Measurements from ENCODE around the gene FKBP8.

The FKBP8 gene

GRCh38 chr19:18521692-18522123 is 21.7 kb downstream of the FKBP8 start, which contains the start of gene ELL:
TSS of gene ELL (minus strand) at chr19:18522070. CDS start at chr19:18522055, 15 bp downstream.
- no peak for DNase-seq (ENCODE audit: low spot score)

- peak; percentile 69 for DNase-seq (ENCODE audit: low spot score)
These were observed 22.3 kb downstream of the FKBP8 start for GRCh38 chr19:18520848-18521691.

GRCh38 chr19:18519962-18520847 is 23.2 kb downstream of the FKBP8 start:
- DNase-seq (ENCODE audit: low spot score) = peak; percentile 77

- no peak for DNase-seq (ENCODE audit: low spot score)
These were observed 24.7 kb downstream of the FKBP8 start for GRCh38 chr19:18518639-18519038.

GRCh38 chr19:18517606-18518005 is 25.8 kb downstream of the FKBP8 start:
- no peak for DNase-seq (ENCODE audit: low spot score)

GRCh38 chr19:18515959-18516358 is 27.4 kb downstream of the FKBP8 start:
- no peak for DNase-seq (ENCODE audit: low spot score)

GRCh38 chr19:18514800-18515682 is 28.3 kb downstream of the FKBP8 start:
- DNase-seq (ENCODE audit: low spot score) = no peak

GRCh38 chr19:18513868-18514267 is 29.5 kb downstream of the FKBP8 start:
- DNase-seq (ENCODE audit: low spot score) = no peak

GRCh38 chr19:18510216-18510615 is 33.2 kb downstream of the FKBP8 start:
- DNase-seq (ENCODE audit: low spot score) = no peak

- DNase-seq (ENCODE audit: low spot score) = no peak
These were observed 34.8 kb downstream of the FKBP8 start for GRCh38 chr19:18508585-18508984.

- no peak for DNase-seq (ENCODE audit: low spot score)
These were observed 35.5 kb downstream of the FKBP8 start for GRCh38 chr19:18507727-18508440.

- DNase-seq (ENCODE audit: low spot score) = no peak
These were observed 36.2 kb downstream of the FKBP8 start for GRCh38 chr19:18507021-18507726.

GRCh38 chr19:18506101-18506930 is 37.1 kb downstream of the FKBP8 start:
- no peak for DNase-seq (ENCODE audit: low spot score)

GRCh38 chr19:18504886-18505610 is 38.3 kb downstream of the FKBP8 start:
- DNase-seq (ENCODE audit: low spot score) = no peak

- DNase-seq (ENCODE audit: low spot score) = no peak
These were observed 39.1 kb downstream of the FKBP8 start for GRCh38 chr19:18503971-18504885.

- no peak for DNase-seq (ENCODE audit: low spot score)
These were observed 39.9 kb downstream of the FKBP8 start for GRCh38 chr19:18503337-18503970.

GRCh38 chr19:18502638-18503294 is 40.6 kb downstream of the FKBP8 start:
- DNase-seq (ENCODE audit: low spot score) = no peak
